GM19452 (cell line): Measurements from ENCODE around the gene FAM20C.

ENCODE experiments used
- ATAC-seq: cut with Tn5 transposase; IDR thresholded peaks from one replicate; pipeline ENCODE4 v1.9.1; 2021; ENCODE audit not compliant: unreplicated experiment

FAM20C gene

GRCh38 chr7:208130-208673 lies 15.8 kb downstream of the FAM20C start:
- no peak for ATAC-seq

GRCh38 chr7:208816-209215 lies 16.4 kb downstream of the FAM20C start:
- ATAC-seq: no peak

- ATAC-seq: no peak
These were observed 17.0 kb downstream of the FAM20C start for GRCh38 chr7:209416-209815.

- ATAC-seq: no peak
These were observed 17.5 kb downstream of the FAM20C start for GRCh38 chr7:209906-210305.

- ATAC-seq: no peak
These were observed 18.1 kb downstream of the FAM20C start for GRCh38 chr7:210401-210925.

- no peak for ATAC-seq
These were observed 18.8 kb downstream of the FAM20C start for GRCh38 chr7:211033-211714.

- no peak for ATAC-seq
These were observed 19.3 kb downstream of the FAM20C start for GRCh38 chr7:211715-212058.

GRCh38 chr7:212754-213153 lies 20.4 kb downstream of the FAM20C start:
- ATAC-seq: no peak

GRCh38 chr7:213324-213993 lies 21.1 kb downstream of the FAM20C start:
- ATAC-seq: no peak

- ATAC-seq: no peak
These were observed 22.2 kb downstream of the FAM20C start for GRCh38 chr7:214410-215212.

GRCh38 chr7:216360-217300 lies 24.3 kb downstream of the FAM20C start:
- ATAC-seq: no peak

- no peak for ATAC-seq
These were observed 25.4 kb downstream of the FAM20C start for GRCh38 chr7:217781-218180.

- no peak for ATAC-seq
These were observed 25.9 kb downstream of the FAM20C start for GRCh38 chr7:218316-218715.

GRCh38 chr7:218896-219580 lies 26.7 kb downstream of the FAM20C start:
- ATAC-seq: no peak

- no peak for ATAC-seq
These were observed 27.3 kb downstream of the FAM20C start for GRCh38 chr7:219581-220150.

- ATAC-seq: no peak
These were observed 27.9 kb downstream of the FAM20C start for GRCh38 chr7:220151-220841.

- no peak for ATAC-seq
These were observed 29.8 kb downstream of the FAM20C start for GRCh38 chr7:221978-222715.

GRCh38 chr7:222716-223041 lies 30.3 kb downstream of the FAM20C start:
- ATAC-seq: no peak
